ENCODE results near the gene PPM1K.
"Not testable (repeated sequence)": the region's sequence is repeated elsewhere in the genome, so short reads cannot be mapped to it uniquely, and the experiment has no call there.

The PPM1K gene

DNA sequence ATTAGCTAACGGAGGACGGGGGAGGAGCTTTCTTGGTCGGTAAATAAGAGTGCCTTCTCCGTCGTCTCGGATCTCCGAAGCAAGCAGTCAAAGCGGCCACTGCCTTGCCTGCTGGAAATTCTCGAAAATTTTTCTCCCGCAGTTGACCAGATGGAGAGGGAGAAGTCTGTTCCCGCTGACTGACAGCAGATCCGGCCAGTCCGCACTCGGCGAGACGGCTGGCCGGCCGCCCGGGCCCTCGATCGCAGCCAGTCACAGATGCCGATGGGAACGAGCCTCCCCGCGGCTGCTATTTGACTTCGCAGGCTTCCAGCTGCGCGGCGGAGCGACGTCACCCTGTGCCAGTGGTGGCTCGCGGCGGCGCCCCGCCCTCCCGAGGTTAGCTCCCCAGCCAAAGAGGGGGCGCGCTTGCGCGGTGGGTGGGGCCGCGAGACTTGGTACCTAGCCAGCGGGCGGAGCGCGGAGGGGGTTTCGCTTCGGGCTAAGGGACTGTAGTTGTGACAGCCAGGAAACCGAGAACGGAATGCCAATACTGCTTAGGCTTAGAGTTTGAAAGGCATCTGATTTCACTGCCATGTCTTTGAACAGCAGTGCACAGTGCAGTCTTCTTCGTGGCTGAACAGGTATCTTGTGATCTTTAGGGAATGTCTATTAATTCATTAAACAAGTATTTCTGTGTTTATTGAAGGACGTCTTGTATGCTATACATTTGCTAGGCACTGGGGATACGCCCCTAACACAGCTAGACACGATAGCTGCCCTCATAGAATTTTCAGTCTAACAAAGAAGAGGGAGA, at the start of gene PPM1K:
Gene PPM1K (minus strand): TSS at position 123 of the 796 bp plus-strand sequence. CDS start 5,978 bp downstream, outside the sequence.
- peak; percentile 98 for DNase-seq

DNA sequence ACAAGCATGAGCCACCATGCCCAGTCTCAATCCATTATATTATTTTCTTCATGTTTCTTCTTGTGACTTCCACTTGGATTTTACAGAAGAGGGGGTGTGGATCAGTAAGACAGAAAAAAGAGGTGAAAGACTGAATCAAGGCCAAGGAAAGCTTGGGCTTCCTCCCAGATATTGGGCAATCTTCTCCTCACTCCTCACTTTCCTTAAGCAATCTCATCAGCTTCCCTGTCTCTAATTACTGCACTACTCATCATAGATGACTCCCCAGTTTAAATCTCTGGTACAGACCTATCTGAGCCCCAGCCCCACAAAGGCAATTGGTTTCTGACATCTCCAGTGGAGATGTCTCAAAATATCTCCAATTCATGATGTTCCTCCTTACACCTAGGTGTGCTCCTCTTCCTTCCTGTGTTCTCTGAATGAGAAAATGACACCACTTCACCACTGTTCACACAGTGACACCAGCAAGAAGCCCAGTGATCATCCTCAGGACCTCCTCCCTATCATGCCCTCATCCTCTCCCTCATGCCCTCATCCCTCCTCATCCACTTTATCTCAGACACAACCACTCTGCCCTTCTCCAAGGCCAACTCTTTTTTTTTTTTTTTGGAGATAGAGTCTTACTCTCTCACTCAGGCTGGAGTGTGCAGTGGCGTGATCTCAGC, 49.5 kb upstream of the PPM1K start:
- no peak for DNase-seq

DNA sequence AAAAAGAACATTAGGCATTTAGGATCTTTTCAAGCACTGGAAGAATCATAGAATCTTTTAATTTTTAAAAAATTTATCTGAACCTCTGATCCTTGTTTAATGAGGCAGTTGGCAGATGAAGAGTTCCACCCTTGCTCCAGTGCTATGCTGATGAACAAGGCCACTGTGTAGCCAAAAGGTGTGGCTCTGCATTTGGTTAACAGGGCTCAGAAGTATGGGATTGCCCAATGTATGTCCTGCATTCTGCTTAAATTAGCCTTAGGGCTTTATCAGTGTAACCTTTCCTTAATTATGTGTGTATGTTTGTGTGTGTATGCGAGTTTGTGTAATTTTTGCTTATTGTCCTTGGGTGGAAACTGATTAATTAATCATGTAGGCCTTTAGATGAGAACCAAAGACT, 43.3 kb upstream of the PPM1K start:
- DNase-seq = no peak

GRCh38 chr4:88320780-88321373, 36.5 kb upstream of the PPM1K start:
- no peak for DNase-seq

DNA sequence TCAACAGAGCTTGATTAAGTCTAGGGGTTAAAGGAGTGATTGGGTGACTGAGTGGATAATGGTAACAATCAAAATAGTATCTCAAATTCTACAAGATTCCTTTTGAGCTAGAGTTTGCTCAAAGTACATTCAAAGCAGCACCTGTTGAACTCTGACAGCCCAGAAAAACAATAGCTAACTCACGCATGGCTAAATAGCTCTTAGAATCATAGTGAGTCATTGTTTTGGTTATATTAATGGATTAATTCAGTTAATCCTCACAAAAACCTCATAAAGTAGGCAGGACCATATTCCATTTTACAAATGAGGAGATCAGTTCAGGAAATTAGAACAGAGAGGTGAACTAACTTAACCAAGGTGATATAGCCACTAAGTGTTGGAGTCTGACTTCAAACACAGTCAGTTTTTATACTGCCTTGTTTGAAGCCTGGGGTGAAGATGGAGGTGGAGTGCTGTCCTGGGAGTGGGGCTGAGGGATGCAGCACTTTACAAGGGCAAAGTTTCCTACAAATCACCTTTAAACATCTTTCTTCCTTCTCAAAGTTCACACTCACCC, 35.9 kb upstream of the PPM1K start:
- no peak for DNase-seq

- DNase-seq = no peak
Measured at GRCh38 chr4:88318751-88319350, 34.5 kb upstream of the PPM1K start.

- no peak for DNase-seq
Measured at GRCh38 chr4:88315460-88316017, 31.2 kb upstream of the PPM1K start.

DNA sequence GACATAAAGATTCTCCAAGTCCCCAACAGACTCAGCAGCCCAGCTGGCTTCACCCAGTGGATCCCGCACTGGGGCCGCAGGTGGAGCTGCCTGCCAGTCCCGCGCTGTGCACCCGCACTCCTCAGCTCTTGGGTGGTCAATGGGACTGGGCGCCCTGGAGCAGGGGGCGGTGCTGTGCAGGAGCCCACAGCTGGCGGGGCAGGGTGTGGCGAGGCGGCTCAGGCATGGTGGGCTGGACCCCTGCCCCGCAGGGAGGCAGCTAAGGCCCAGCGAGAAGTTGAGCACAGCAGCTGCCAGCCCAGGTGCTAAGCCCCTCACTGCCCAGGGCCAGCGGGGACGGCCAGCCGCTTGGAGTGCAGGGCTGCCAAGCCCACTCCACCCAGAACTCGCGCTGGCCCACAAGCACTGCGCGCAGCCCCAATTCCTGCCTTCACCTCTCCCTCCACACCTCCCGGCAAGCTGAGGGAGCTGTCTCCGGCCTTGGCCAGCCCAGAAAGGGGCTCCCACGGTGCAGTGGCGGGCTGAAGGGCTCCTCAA, 28.8 kb upstream of the PPM1K start:
- DNase-seq = not testable (repeated sequence)

DNA sequence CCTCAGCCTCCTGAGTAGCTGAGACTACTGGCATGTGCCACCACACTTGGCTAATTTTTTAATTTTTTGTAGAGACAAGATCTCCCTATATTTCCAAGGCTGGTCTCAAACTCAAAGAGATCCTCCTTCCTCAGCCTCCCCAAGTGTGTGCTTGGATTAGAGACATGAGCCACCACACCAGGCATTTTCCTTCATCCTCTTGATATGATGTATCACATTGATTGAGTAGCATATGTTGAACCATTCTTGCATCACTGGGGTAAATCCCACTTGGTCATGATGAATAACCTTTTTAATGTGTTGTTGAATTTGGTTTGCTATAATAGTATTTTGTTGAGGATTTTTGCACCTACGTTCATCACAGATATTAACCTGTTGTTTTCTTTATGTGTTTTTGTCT, 24.2 kb upstream of the PPM1K start:
- DNase-seq = no peak

DNA sequence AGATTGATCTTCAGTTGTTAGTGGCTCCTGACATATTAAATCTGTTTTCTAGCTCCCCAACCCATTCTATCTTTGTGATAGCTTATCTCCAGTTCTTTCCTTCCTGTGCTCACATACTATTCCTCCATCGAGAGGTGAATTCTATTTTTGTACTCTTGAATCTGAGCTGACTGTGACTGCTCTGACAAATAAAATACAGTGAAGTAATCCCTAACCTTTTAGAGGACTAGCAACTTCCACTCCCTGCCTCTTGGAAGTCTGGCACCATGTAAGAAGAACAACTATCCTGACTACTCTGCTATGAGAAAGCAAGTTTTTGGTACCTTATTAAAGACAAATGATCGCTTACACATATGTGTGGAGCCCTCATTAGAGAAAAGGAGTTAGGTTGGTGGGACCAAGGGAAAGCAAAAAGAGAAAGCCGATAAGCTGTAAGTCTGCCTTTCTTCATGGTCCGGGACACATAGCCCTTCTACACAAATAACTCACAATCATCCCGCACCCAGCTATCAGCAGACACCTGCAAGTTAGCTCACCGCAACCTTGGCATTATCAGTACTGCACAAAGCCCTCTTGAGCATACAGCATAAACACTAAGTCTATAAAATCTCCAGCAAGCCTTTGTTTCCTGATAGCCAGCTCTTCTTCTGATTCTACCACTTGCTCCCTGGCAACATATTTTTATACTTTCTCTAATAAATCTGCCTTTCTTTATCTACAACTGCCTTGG, 13.5 kb upstream of the PPM1K start:
- no peak for DNase-seq

- DNase-seq = no peak
Measured at GRCh38 chr4:88297212-88297516, 12.8 kb upstream of the PPM1K start.

- DNase-seq = no peak
Measured at GRCh38 chr4:88296413-88297211, 12.3 kb upstream of the PPM1K start.

DNA sequence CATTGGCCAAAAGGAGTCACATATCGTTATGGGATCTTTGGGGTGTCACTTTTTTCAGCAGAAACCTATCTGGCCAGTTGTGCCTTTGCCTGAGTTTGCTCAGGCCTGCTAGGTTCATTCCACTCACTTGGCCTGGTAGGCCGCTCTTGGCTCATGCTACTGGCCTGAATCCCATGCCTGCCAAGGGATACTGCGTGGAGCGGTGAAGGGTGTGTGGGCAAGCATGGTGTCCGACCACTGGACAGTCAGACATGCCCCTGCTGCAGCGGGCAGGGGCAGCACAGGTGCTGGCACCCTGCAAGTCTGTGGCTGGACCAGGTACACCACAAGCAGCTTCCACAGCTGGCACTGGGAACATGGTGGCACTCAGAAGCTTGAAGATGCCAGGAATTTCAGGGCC, 11.3 kb upstream of the PPM1K start:
- DNase-seq = no peak

- DNase-seq = no peak
Measured at GRCh38 chr4:88291003-88291402, 6.6 kb upstream of the PPM1K start.

- DNase-seq = no peak
Measured at GRCh38 chr4:88286897-88287296, 2.5 kb upstream of the PPM1K start.

DNA sequence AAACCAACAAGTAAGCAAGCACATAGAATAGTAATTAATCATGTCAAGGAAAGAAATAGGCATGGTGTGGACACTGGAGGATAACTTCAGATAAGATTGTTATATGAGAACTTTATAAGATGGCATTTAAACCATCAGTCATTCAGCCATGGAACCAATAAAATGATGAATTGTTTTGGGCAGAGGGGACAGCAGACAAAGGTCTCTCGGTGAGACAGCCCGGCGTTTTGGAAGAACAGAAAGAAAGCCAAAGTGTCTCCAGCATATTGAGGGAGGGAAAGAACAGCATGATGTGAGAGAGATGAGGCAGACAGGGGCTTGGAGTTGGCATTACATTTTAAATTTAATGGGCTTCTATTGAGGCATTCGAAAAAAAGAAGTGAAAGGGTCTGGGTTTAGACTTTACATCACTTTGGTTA, 883 bp upstream of the PPM1K start:
- DNase-seq = no peak

GRCh38 chr4:88283661-88284438, 511 bp downstream of the PPM1K start:
- DNase-seq = peak; percentile 84

DNA sequence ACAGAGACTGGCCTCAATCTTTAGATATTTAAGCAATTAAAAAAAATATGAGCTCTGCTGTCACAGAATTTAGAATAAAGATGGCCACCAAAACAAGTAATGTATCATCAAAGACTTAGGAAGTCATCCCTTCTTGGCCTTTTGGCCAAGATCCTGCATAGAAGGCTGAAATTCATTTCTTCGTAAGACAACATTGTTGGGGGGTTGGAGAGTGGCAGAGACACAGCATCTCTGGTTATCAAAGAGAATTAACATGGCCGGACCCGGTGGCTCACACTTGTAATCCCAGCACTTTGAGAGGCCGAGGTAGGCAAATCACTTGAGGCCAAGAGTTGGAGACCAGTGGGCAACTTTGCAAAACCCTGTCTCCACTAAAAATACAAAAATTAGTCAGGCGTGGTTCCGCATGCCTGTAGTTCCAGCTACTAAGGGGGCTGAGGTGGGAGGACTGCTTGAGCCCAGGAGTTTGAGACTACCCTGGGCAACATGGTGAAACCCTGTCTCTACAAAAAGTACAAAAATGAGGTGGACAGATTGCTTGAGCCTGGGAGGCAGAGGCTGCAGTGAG, 4.0 kb downstream of the PPM1K start:
- DNase-seq = no peak

- no peak for DNase-seq
Measured at GRCh38 chr4:88277711-88278225, 6.6 kb downstream of the PPM1K start.

Data from retina (tissue), 1 donor.